ENCODE measurements around the gene WDFY3.

WDFY3 gene

GRCh38 chr4:84877051-84877833, 89.2 kb downstream of the WDFY3 start:
- FAIRE-seq (peak; percentile 61), DNase-seq (ENCODE audit: insufficient read length, low spot score) (no peak)
- TF ChIP-seq POLR2A (IDR thresholded peaks at IDR 0.05; ENCODE audit: low read depth, low read length): no peak

GRCh38 chr4:84875636-84876371, 90.7 kb downstream of the WDFY3 start:
- no peak for TF ChIP-seq POLR2A (IDR thresholded peaks at IDR 0.05; ENCODE audit: low read depth, low read length)
- DNase-seq (ENCODE audit: insufficient read length, low spot score) (no peak), FAIRE-seq (no peak)

GRCh38 chr4:84874619-84875018, 91.9 kb downstream of the WDFY3 start:
- DNase-seq (ENCODE audit: insufficient read length, low spot score): no peak
- TF ChIP-seq POLR2A (IDR thresholded peaks at IDR 0.05; ENCODE audit: low read depth, low read length): no peak
- FAIRE-seq: no peak

- FAIRE-seq (peak; percentile 96), DNase-seq (ENCODE audit: insufficient read length, low spot score) (peak; percentile 15)
- TF ChIP-seq POLR2A (IDR thresholded peaks at IDR 0.05; ENCODE audit: low read depth, low read length): no peak
These were observed 95.9 kb downstream of the WDFY3 start for GRCh38 chr4:84870398-84871163.

- no peak for DNase-seq (ENCODE audit: insufficient read length, low spot score)
- no peak for FAIRE-seq
- no peak for TF ChIP-seq POLR2A (IDR thresholded peaks at IDR 0.05; ENCODE audit: low read depth, low read length)
These were observed 100.2 kb downstream of the WDFY3 start for GRCh38 chr4:84866295-84866694.

- no peak for TF ChIP-seq POLR2A (IDR thresholded peaks at IDR 0.05; ENCODE audit: low read depth, low read length)
- FAIRE-seq: no peak
These were observed 100.9 kb downstream of the WDFY3 start for GRCh38 chr4:84865600-84865999.

DNA sequence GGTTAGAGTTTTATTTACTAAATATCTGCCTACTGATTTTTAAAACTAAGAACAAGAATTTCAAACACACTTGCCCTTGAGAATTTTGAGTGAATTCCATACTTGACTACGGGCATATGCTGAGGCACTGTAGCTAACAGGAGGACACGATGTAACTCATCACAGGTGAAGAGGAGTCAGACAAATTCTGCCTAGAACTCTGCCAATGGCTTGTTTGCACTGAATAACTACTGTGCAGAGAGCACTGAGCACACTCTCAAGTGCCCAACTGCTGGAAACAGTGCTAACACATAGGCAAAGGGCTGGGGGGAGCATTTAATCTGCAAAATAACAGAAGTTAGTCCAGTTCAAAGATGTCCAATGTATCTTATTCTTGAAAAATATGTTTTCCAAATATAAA, 104.4 kb downstream of the WDFY3 start:
- no peak for DNase-seq (ENCODE audit: insufficient read length, low spot score)
- no peak for TF ChIP-seq POLR2A (IDR thresholded peaks at IDR 0.05; ENCODE audit: low read depth, low read length)
- no peak for FAIRE-seq

More at GRCh38 chr4:84865600-84865999, 100.9 kb downstream of the WDFY3 start:
- DNase-seq (ENCODE audit: insufficient read length, low spot score): no peak

DNA sequence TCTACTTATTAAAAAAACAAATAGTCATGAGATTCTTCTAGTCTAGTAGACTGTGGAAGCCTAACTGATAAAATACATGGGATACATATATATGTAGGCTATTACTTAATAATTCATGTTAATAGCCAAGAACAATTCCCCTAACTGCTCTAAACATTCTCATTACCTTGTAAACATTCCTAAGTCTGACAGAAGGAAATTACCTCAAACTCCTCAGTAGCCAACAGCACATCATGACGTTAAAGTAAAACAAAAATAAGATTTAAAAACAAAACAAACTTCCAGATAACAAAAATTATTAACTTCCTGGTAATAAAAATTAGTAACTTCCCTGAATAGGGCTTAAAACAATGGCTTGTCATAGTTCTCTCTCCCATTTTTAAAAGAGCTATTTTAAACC, 109.2 kb downstream of the WDFY3 start:
- TF ChIP-seq POLR2A (IDR thresholded peaks at IDR 0.05; ENCODE audit: low read depth, low read length): no peak
- FAIRE-seq: no peak

DNA sequence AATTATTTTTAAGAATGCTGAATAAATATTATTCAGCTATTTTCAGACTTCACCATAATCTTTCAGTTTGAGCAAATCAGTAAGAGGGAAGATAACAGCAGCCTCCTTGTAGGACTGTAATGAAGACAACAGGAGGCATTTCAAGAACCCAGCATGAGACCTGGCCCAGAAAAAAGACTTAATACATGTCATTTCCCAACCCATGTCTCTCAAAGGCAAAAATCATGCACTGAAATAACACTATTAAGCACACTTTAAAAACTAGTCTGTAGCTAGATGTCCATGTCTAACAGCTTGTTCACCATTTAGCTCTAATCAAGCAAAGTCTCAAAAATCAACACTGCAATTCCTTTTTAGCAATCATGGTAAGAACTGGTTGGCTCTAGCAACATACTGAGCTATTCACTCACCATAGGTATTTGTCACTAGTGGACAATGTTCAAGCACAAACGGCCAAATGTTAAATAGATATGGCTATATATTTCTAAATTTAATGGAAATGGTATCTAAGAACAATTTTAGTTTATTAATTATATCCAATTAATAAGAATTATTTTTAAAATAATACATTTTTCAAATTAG, 109.9 kb downstream of the WDFY3 start:
- FAIRE-seq: no peak
- DNase-seq (ENCODE audit: insufficient read length, low spot score): no peak

More for the DNA sequence above, 109.2 kb downstream of the WDFY3 start:
- no peak for DNase-seq (ENCODE audit: insufficient read length, low spot score)

DNA sequence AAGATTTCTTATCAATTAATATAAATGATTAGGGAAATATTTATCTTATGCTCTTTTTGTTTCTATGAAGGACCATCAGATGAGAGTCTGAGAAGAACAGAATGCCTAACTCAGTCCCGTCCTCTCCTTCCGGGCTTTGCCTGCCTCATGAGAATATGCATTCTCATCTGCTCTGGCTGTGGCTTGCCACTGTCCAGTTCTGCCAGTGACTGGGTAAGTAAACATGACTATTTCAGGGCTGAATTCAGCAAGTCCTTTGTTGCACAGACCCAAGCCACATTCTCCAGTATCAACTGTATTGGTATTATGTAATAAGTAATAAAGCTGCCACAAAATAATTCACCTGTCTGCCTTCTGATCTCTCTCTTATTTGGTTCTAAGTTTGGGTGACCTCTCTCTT, 110.7 kb downstream of the WDFY3 start:
- FAIRE-seq: no peak

More for the DNA sequence above, 109.9 kb downstream of the WDFY3 start:
- TF ChIP-seq POLR2A (IDR thresholded peaks at IDR 0.05; ENCODE audit: low read depth, low read length): no peak

DNA sequence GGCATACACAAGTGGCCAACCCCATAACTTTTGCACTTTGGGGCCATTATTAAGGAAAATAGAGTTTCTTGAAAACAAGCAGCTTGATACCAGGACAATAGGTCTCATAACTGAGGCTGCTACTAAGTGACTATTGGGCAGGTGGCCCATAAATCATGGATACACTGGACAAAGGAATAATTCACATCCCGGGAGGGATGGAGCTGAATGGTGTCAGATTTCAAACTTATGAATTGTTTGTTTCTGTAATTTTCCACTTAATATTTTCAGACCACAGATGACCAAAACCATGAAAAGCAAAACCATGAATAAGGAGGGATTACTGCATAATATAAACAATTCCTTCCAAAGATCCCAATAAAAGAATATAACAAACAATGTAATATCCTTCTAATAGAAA, 114.4 kb downstream of the WDFY3 start:
- DNase-seq (ENCODE audit: insufficient read length, low spot score): no peak
- FAIRE-seq: no peak

More for the DNA sequence above, 110.7 kb downstream of the WDFY3 start:
- TF ChIP-seq POLR2A (IDR thresholded peaks at IDR 0.05; ENCODE audit: low read depth, low read length): no peak
- DNase-seq (ENCODE audit: insufficient read length, low spot score): no peak

GRCh38 chr4:84849051-84849640, 117.3 kb downstream of the WDFY3 start:
- no peak for TF ChIP-seq POLR2A (IDR thresholded peaks at IDR 0.05; ENCODE audit: low read depth, low read length)
- FAIRE-seq (no peak), DNase-seq (ENCODE audit: insufficient read length, low spot score) (no peak)

More for the DNA sequence above, 114.4 kb downstream of the WDFY3 start:
- TF ChIP-seq POLR2A (IDR thresholded peaks at IDR 0.05; ENCODE audit: low read depth, low read length): no peak

GRCh38 chr4:84848432-84848831, 118.1 kb downstream of the WDFY3 start:
- TF ChIP-seq POLR2A (IDR thresholded peaks at IDR 0.05; ENCODE audit: low read depth, low read length): no peak
- FAIRE-seq (no peak), DNase-seq (ENCODE audit: insufficient read length, low spot score) (no peak)

Data from H54 (cell line).